Endodermal cell (in vitro differentiated cells): ENCODE data around the gene SRGAP1. TPM values are rescaled to one million over a fixed set of nuclear protein-coding genes. Genes with fewer than 3 reads are reported as not detected.

Experiments used
- DNase-seq: peaks from one replicate; pipeline ENCODE4 v3.0.0-alpha.2; 2017
- H3K27ac ChIP-seq: 2 replicates; pipeline ENCODE4 v1.5.1; 2013; ENCODE audit warnings: mild to moderate bottlenecking, low read depth, low read length, moderate library complexity
- H3K27me3 ChIP-seq: 2 replicates; pipeline ENCODE4 v1.6.1; 2013; ENCODE audit warnings: mild to moderate bottlenecking, low read length, moderate library complexity; ENCODE audit not compliant: insufficient read depth, control insufficient read depth, poor library complexity, severe bottlenecking
- H3K36me3 ChIP-seq: 2 replicates; pipeline ENCODE4 v1.7.0; 2013; ENCODE audit warnings: mild to moderate bottlenecking, low read length, moderate library complexity; ENCODE audit not compliant: control insufficient read depth, insufficient read depth
- H3K4me1 ChIP-seq: one replicate; pipeline ENCODE4 v1.7.0; 2013; ENCODE audit warnings: low read length; ENCODE audit not compliant: control insufficient read depth, insufficient read depth
- H3K4me3 ChIP-seq: 2 replicates; pipeline ENCODE4 v1.5.1; 2013; ENCODE audit warnings: mild to moderate bottlenecking, low read length, moderate library complexity
- H3K9ac ChIP-seq: 2 replicates; pipeline ENCODE4 v1.6.1; 2013; ENCODE audit warnings: mild to moderate bottlenecking, low read length, moderate library complexity; ENCODE audit not compliant: poor library complexity, severe bottlenecking; ENCODE audit errors: extremely low read depth
- H3K9me3 ChIP-seq: 2 replicates; pipeline ENCODE4 v1.6.1; 2013; ENCODE audit warnings: mild to moderate bottlenecking, low read length, moderate library complexity; ENCODE audit not compliant: control insufficient read depth
- H3K27ac Mint-ChIP-seq: 2 replicates; pipeline ENCODE4 v1.8.0; 2020; ENCODE audit warnings: mixed read lengths
- H3K27me3 Mint-ChIP-seq: 2 replicates; pipeline ENCODE4 v1.8.0; 2021; ENCODE audit warnings: mild to moderate bottlenecking, mixed read lengths; ENCODE audit not compliant: insufficient read depth
- H3K36me3 Mint-ChIP-seq: 2 replicates; pipeline ENCODE4 v1.8.0; 2020; ENCODE audit warnings: low read depth, mixed read lengths
- H3K4me1 Mint-ChIP-seq: 2 replicates; pipeline ENCODE4 v1.8.0; 2020; ENCODE audit warnings: mixed read lengths
- H3K4me3 Mint-ChIP-seq: 2 replicates; pipeline ENCODE4 v1.8.0; 2020; ENCODE audit warnings: mild to moderate bottlenecking, moderate library complexity, mixed read lengths
- H3K9me3 Mint-ChIP-seq: 2 replicates; pipeline ENCODE4 v1.8.0; 2020; ENCODE audit warnings: mild to moderate bottlenecking, mixed read lengths
- CTCF ChIP-seq: fragments of 200-600 bp; sonication (generic); conservative IDR thresholded peaks from 2 replicates; pipeline ENCODE4 v1.5.0; 2021; ENCODE audit warnings: antibody characterized with exemption, mild to moderate bottlenecking
- WGBS, 2 experiments: methylation state at CpG; one replicate each; pipeline versions ENCODE4 v1.1.5 to v1.1.7; 2013; ENCODE audit warnings: missing lambda C conversion rate in 2 of 2, mixed read lengths in 1 of 2; ENCODE audit not compliant: insufficient coverage in 1 of 2, insufficient read length in 1 of 2; 5-methylcytosine and 5-hydroxymethylcytosine counted together
- total RNA-seq, 2 donors: library from RNA; stranded (reverse); fragmentation: NEBNext Ultra II Directional in 1 of 2; extraction: Animal tissue kit (Norgen Biotek cat#: 25700) in 1 of 2; gene quantifications; 2 replicates in 1 of 2; 3 replicates in 1 of 2; pipeline ENCODE4 v1.2.1, GENCODE V29; 2021

Gene SRGAP1
- total RNA-seq, 2 donors from 2014 or later, result 10.6 to 13.4 TPM

- no peak for DNase-seq
- Histone ChIP-seq H3K4me3 (no peak overlapping the region), H3K4me1 (no peaks in the 10 kb centered on the region), H3K27ac (no peak overlapping the region), H3K9ac (no peak overlapping the region), H3K36me3 (no peaks in the 10 kb centered on the region), H3K27me3 (no peaks in the 10 kb centered on the region), H3K9me3 (peaks cover 23% of the 10 kb centered on the region)
- 93 to 96% methylated on average over 6 of the region's 6 CpGs for WGBS, 2 experiments
- Mint-ChIP-seq H3K36me3 (peaks cover 47% of the 10 kb centered on the region), H3K27ac (no peak overlapping the region), H3K4me1 (no peaks in the 10 kb centered on the region), H3K27me3 (no peaks in the 10 kb centered on the region), H3K4me3 (no peak overlapping the region), H3K9me3 (peaks cover 28% of the 10 kb centered on the region)
- no peak for TF ChIP-seq CTCF
These were observed 292.6 kb downstream of the SRGAP1 start for GRCh38 chr12:64137117-64137516.

GRCh38 chr12:64139021-64139420 lies 294.5 kb downstream of the SRGAP1 start:
- no peaks in the 10 kb centered on the region for H3K4me1 ChIP-seq
- Mint-ChIP-seq H3K27me3 (no peaks in the 10 kb centered on the region), H3K27ac (no peak overlapping the region), H3K36me3 (peaks cover 40% of the 10 kb centered on the region), H3K4me1 (no peaks in the 10 kb centered on the region), H3K4me3 (no peak overlapping the region), H3K9me3 (peaks cover 16% of the 10 kb centered on the region)
- H3K4me3 ChIP-seq, result no peak overlapping the region
- DNase-seq, result no peak
- 90% methylated on average over 1 of the region's 1 CpG; no CpG with 5 or more reads in 1 of the 2 experiments for WGBS, 2 experiments
- no peaks in the 10 kb centered on the region for H3K36me3 ChIP-seq
- no peak overlapping the region for H3K27ac ChIP-seq
- H3K27me3 ChIP-seq, result no peaks in the 10 kb centered on the region
- TF ChIP-seq CTCF, result no peak
- no peak overlapping the region for H3K9ac ChIP-seq
- H3K9me3 ChIP-seq, result peaks cover 13% of the 10 kb centered on the region

- no peaks in the 10 kb centered on the region for H3K9me3 ChIP-seq
- 92 to 94% methylated on average over 3 to 7 of the region's 7 CpGs for WGBS, 2 experiments
- H3K27me3 ChIP-seq, result no peaks in the 10 kb centered on the region
- Mint-ChIP-seq H3K9me3 (no peaks in the 10 kb centered on the region), H3K27me3 (no peaks in the 10 kb centered on the region), H3K4me3 (no peak overlapping the region), H3K27ac (no peak overlapping the region), H3K36me3 (peaks cover 20% of the 10 kb centered on the region), H3K4me1 (no peaks in the 10 kb centered on the region)
- no peaks in the 10 kb centered on the region for H3K4me1 ChIP-seq
- no peak overlapping the region for H3K27ac ChIP-seq
- no peak overlapping the region for H3K4me3 ChIP-seq
- no peak for DNase-seq
- H3K9ac ChIP-seq, result no peak overlapping the region
- no peak for TF ChIP-seq CTCF
- H3K36me3 ChIP-seq, result no peaks in the 10 kb centered on the region
These were observed 297.9 kb downstream of the SRGAP1 start for GRCh38 chr12:64142382-64142781.
